Natural killer cell (primary cell): ENCODE measurements around the gene DHRS3. TPM values are rescaled to one million over a fixed set of nuclear protein-coding genes. Genes with fewer than 3 reads are reported as not detected.

Experiments used
- ATAC-seq, 3 donors: fragments of 150-1000 bp in 2 of 3; fragments of 200-7000 bp in 1 of 3; cut with Tn5 transposase; 1 replicate in 1 of 3; 2 replicates in 2 of 3; pipeline ENCODE4 v1.10.0; 2021; ENCODE audit warnings: mild to moderate bottlenecking in 2 of 3, moderate library complexity in 2 of 3
- DNase-seq, 2 donors: peaks; one replicate each; pipeline versions ENCODE4 v3.0.0 to v3.0.0-alpha.2; 2013 to 2021; ENCODE audit warnings: mixed read lengths in 1 of 2
- H3K27ac ChIP-seq: one replicate; pipeline ENCODE4 v1.5.1; 2013; ENCODE audit warnings: mild to moderate bottlenecking, low read length
- H3K27me3 ChIP-seq: one replicate; pipeline ENCODE4 v1.6.1; 2013; ENCODE audit warnings: low read length; ENCODE audit not compliant: control insufficient read depth, insufficient read depth
- H3K36me3 ChIP-seq: one replicate; pipeline ENCODE4 v1.6.1; 2013; ENCODE audit warnings: low read length; ENCODE audit not compliant: control insufficient read depth, insufficient read depth
- H3K4me1 ChIP-seq: one replicate; pipeline ENCODE4 v1.6.1; 2013; ENCODE audit warnings: low read length; ENCODE audit not compliant: control insufficient read depth, insufficient read depth
- H3K4me3 ChIP-seq: one replicate; pipeline ENCODE4 v1.5.1; 2013; ENCODE audit warnings: low read length
- H3K9me3 ChIP-seq: one replicate; pipeline ENCODE4 v1.6.1; 2013; ENCODE audit warnings: low read length; ENCODE audit not compliant: control insufficient read depth, insufficient read depth
- H3K27ac Mint-ChIP-seq, 2 donors: one replicate each; pipeline ENCODE4 v1.8.0; 2022; ENCODE audit warnings: mild to moderate bottlenecking in 2 of 2, mixed read lengths in 2 of 2, moderate library complexity in 1 of 2
- H3K27me3 Mint-ChIP-seq, 2 donors: one replicate each; pipeline ENCODE4 v1.8.0; 2022; ENCODE audit warnings: low read depth in 2 of 2, mixed read lengths in 2 of 2
- H3K36me3 Mint-ChIP-seq: one replicate; pipeline ENCODE4 v1.8.0; 2022; ENCODE audit warnings: mixed read lengths
- H3K4me1 Mint-ChIP-seq, 2 donors: one replicate each; pipeline ENCODE4 v1.8.0; 2022; ENCODE audit warnings: mixed read lengths in 2 of 2
- H3K4me3 Mint-ChIP-seq: one replicate; pipeline ENCODE4 v1.8.0; 2022; ENCODE audit warnings: mild to moderate bottlenecking, moderate library complexity, mixed read lengths
- H3K9me3 Mint-ChIP-seq, 2 donors: one replicate each; pipeline ENCODE4 v1.8.0; 2022; ENCODE audit warnings: mixed read lengths in 2 of 2
- CTCF ChIP-seq: fragments of 200-600 bp; IDR thresholded peaks from one replicate; pipeline ENCODE4 v1.8.0; 2022; ENCODE audit warnings: antibody characterized with exemption
- WGBS: methylation state at CpG from one replicate; pipeline ENCODE4 v1.1.7; 2013; ENCODE audit warnings: missing lambda C conversion rate; ENCODE audit not compliant: insufficient coverage; 5-methylcytosine and 5-hydroxymethylcytosine counted together
- intact Hi-C: fragments of 100-400 bp; cut with micrococcal nuclease; formaldehyde crosslinking; loops from one replicate; pipeline ENCODE4 v1.14.2; 2022
- total RNA-seq, 4 donors: library from RNA; stranded (reverse); fragments of 120-200 nt in 1 of 4; gene quantifications; one replicate each; pipeline versions ENCODE4 v1.2.3 to v1.2.4, GENCODE V29; 2013 to 2022

Gene DHRS3
- total RNA-seq, 3 donors from 2014 or later (not counting 1 experiment from before 2014, with no cell fraction given) = 106 to 175 (median 153) TPM

GRCh38 chr1:12640958-12641272 is 22.9 kb upstream of the DHRS3 start:
- no peaks in the 10 kb centered on the region for H3K27me3 ChIP-seq
- H3K4me1 ChIP-seq = no peaks in the 10 kb centered on the region
- H3K36me3 ChIP-seq = no peaks in the 10 kb centered on the region
- H3K9me3 Mint-ChIP-seq = peaks cover 2 to 19% of the 10 kb centered on the region in 2 donors
- H3K4me3 ChIP-seq = no peak overlapping the region
- no peak overlapping the region for H3K27ac ChIP-seq
- intact Hi-C loops = no loop called here
- ATAC-seq = no peak
- H3K36me3 Mint-ChIP-seq = peaks cover 22% of the 10 kb centered on the region
- H3K27me3 Mint-ChIP-seq = peaks cover 0 to 2% of the 10 kb centered on the region in 2 donors
- no peak overlapping the region for H3K27ac Mint-ChIP-seq
- peaks cover 16% of the 10 kb centered on the region for H3K9me3 ChIP-seq
- H3K4me3 Mint-ChIP-seq = no peak overlapping the region
- DNase-seq = no peak
- no peak for TF ChIP-seq CTCF
- no peaks in the 10 kb centered on the region for H3K4me1 Mint-ChIP-seq

GRCh38 chr1:12640237-12640957 is 22.4 kb upstream of the DHRS3 start:
- Histone ChIP-seq H3K36me3 (no peaks in the 10 kb centered on the region), H3K9me3 (peaks cover 16% of the 10 kb centered on the region), H3K4me1 (no peaks in the 10 kb centered on the region), H3K27me3 (no peaks in the 10 kb centered on the region), H3K4me3 (no peak overlapping the region), H3K27ac (no peak overlapping the region)
- H3K4me1 Mint-ChIP-seq = no peaks in the 10 kb centered on the region
- no peak overlapping the region for H3K4me3 Mint-ChIP-seq
- TF ChIP-seq CTCF = no peak
- H3K27ac Mint-ChIP-seq = no peak overlapping the region
- 95% methylated on average over 7 of the region's 7 CpGs for WGBS
- ATAC-seq = no peak
- no peak for DNase-seq
- H3K27me3 Mint-ChIP-seq = peaks cover 0 to 2% of the 10 kb centered on the region in 2 donors
- peaks cover 2 to 19% of the 10 kb centered on the region in 2 donors for H3K9me3 Mint-ChIP-seq
- intact Hi-C loops = no loop called here
- H3K36me3 Mint-ChIP-seq = peaks cover 22% of the 10 kb centered on the region

- intact Hi-C loops = no loop called here
- H3K9me3 Mint-ChIP-seq = peaks cover 2 to 19% of the 10 kb centered on the region in 2 donors
- Histone ChIP-seq H3K36me3 (no peaks in the 10 kb centered on the region), H3K27ac (no peak overlapping the region), H3K27me3 (no peaks in the 10 kb centered on the region), H3K4me1 (peaks cover 10% of the 10 kb centered on the region), H3K4me3 (no peak overlapping the region), H3K9me3 (peaks cover 16% of the 10 kb centered on the region)
- WGBS = 91% methylated on average over 8 of the region's 8 CpGs
- H3K36me3 Mint-ChIP-seq = peaks cover 22% of the 10 kb centered on the region
- H3K4me1 Mint-ChIP-seq = peaks cover 9 to 10% of the 10 kb centered on the region in 2 donors
- H3K27ac Mint-ChIP-seq = no peak overlapping the region
- DNase-seq (no peak), ATAC-seq (no peak)
- TF ChIP-seq CTCF = no peak
- H3K27me3 Mint-ChIP-seq = peaks cover 0 to 2% of the 10 kb centered on the region in 2 donors
- no peak overlapping the region for H3K4me3 Mint-ChIP-seq
Observed at GRCh38 chr1:12637693-12638092, 19.7 kb upstream of the DHRS3 start.
